Liver (tissue), 9 donors: ENCODE data around the gene GLYAT. TPM values are rescaled to one million over a fixed set of nuclear protein-coding genes. Genes with fewer than 3 reads are reported as not detected.

Source experiments
- DNase-seq: peaks from one replicate; pipeline ENCODE4 v3.0.0-alpha.2; 2017; ENCODE audit warnings: low spot score
- H3K27ac ChIP-seq, 2 donors: one replicate each; pipeline ENCODE4 v1.7.0; 2013; ENCODE audit warnings: inconsistent platforms in 2 of 2, low read length in 2 of 2, control low read depth in 1 of 2, low read depth in 1 of 2, mild to moderate bottlenecking in 1 of 2
- H3K27me3 ChIP-seq, 4 donors: one replicate each; pipeline versions ENCODE4 v1.6.1 to v1.7.0; 2013; ENCODE audit warnings: low read length in 3 of 4, inconsistent platforms in 1 of 4, mild to moderate bottlenecking in 1 of 4, moderate library complexity in 1 of 4; ENCODE audit not compliant: control insufficient read depth in 4 of 4, insufficient read depth in 4 of 4
- H3K36me3 ChIP-seq, 4 donors: one replicate each; pipeline versions ENCODE4 v1.6.1 to v1.7.0; 2013; ENCODE audit warnings: low read length in 3 of 4, mild to moderate bottlenecking in 3 of 4, low read depth in 1 of 4, moderate library complexity in 1 of 4; ENCODE audit not compliant: control insufficient read depth in 4 of 4, insufficient read depth in 3 of 4
- H3K4me1 ChIP-seq, 4 donors: one replicate each; pipeline versions ENCODE4 v1.6.1 to v1.7.0; 2013; ENCODE audit warnings: low read length in 3 of 4, mild to moderate bottlenecking in 3 of 4, moderate library complexity in 1 of 4; ENCODE audit not compliant: control insufficient read depth in 4 of 4, insufficient read depth in 4 of 4
- H3K4me3 ChIP-seq, 3 donors: one replicate each; pipeline versions ENCODE4 v1.6.1 to v1.7.0; 2013; ENCODE audit warnings: low read length in 3 of 3, control low read depth in 1 of 3, low read depth in 1 of 3, mild to moderate bottlenecking in 1 of 3
- H3K9ac ChIP-seq, 2 donors: one replicate each; pipeline ENCODE4 v1.7.0; 2013; ENCODE audit warnings: low read length in 2 of 2, mild to moderate bottlenecking in 2 of 2, moderate library complexity in 2 of 2, control low read depth in 1 of 2, low read depth in 1 of 2
- H3K9me3 ChIP-seq, 4 donors: one replicate each; pipeline versions ENCODE4 v1.6.1 to v1.7.0; 2013; ENCODE audit warnings: low read length in 3 of 4; ENCODE audit not compliant: control insufficient read depth in 4 of 4
- CTCF ChIP-seq: fragments of 150-350 bp; IDR thresholded peaks from 2 replicates; pipeline ENCODE4 v1.5.1; 2017; ENCODE audit warnings: improper control_type of control experiment, low read depth, low read length; ENCODE audit not compliant: missing input control
- EGR1 ChIP-seq, 2 donors: IDR thresholded peaks; 2 replicates each; pipeline ENCODE4 v1.6.1; 2016 to 2018; ENCODE audit warnings: antibody characterized with exemption in 2 of 2, low read depth in 2 of 2
- FOXA1 ChIP-seq: IDR thresholded peaks from 2 replicates; pipeline ENCODE4 v1.6.1; 2016; ENCODE audit warnings: antibody characterized with exemption
- GABPA ChIP-seq, 2 donors: IDR thresholded peaks in 1 of 2; conservative IDR thresholded peaks in 1 of 2; 2 replicates each; pipeline ENCODE4 v1.6.1; 2016; ENCODE audit warnings: antibody characterized with exemption in 2 of 2, mild to moderate bottlenecking in 1 of 2, moderate library complexity in 1 of 2
- HNF4A ChIP-seq, 2 donors: conservative IDR thresholded peaks; 2 replicates each; pipeline ENCODE4 v1.6.1; 2016; ENCODE audit warnings: antibody characterized with exemption in 2 of 2, mild to moderate bottlenecking in 2 of 2
- JUND ChIP-seq, 2 donors: IDR thresholded peaks; 2 replicates each; pipeline ENCODE4 v1.6.1; 2016; ENCODE audit warnings: antibody characterized with exemption in 2 of 2
- MAX ChIP-seq: IDR thresholded peaks from 2 replicates; pipeline ENCODE4 v1.6.1; 2016; ENCODE audit warnings: antibody characterized with exemption
- NR2F2 ChIP-seq: IDR thresholded peaks from 2 replicates; pipeline ENCODE4 v1.6.1; 2016; ENCODE audit warnings: antibody characterized with exemption
- RAD21 ChIP-seq, 2 donors: IDR thresholded peaks; 2 replicates each; pipeline ENCODE4 v1.6.1; 2016; ENCODE audit warnings: antibody characterized with exemption in 2 of 2, mild to moderate bottlenecking in 2 of 2
- RXRA ChIP-seq, 2 donors: IDR thresholded peaks; 2 replicates each; pipeline ENCODE4 v1.6.1; 2017 to 2018; ENCODE audit warnings: antibody characterized with exemption in 2 of 2, mild to moderate bottlenecking in 1 of 2
- SP1 ChIP-seq: IDR thresholded peaks from 2 replicates; pipeline ENCODE4 v1.6.1; 2018; ENCODE audit warnings: antibody characterized with exemption, mild to moderate bottlenecking
- WGBS: extraction: QIAGEN DNeasy Blood & Tissue Kit; methylation state at CpG from one replicate; pipeline ENCODE4 v1.1.7; 2013; 5-methylcytosine and 5-hydroxymethylcytosine counted together
- polyA plus RNA-seq, 2 donors: library from polyadenylated mRNA; stranded (reverse) in 1 of 2; unstranded in 1 of 2; fragments of 200-250 nt in 1 of 2; fragments of >200 nt in 1 of 2; fragmentation: Nextera tagmentation in 1 of 2; extraction: Ambion mirVana in 1 of 2; gene quantifications; one replicate each; pipeline versions ENCODE4 v1.2.1 to v1.2.3, GENCODE V29; 2013 to 2015
- total RNA-seq, 2 donors: library from RNA; depleted of rRNA; stranded (reverse); fragments of >200 nt; gene quantifications; one replicate each; pipeline ENCODE4 v1.2.3, GENCODE V29; 2014
- TF ChIP-seq, protein P1 (sequence below): IDR thresholded peaks from 2 replicates; pipeline ENCODE4 v1.6.1; 2016; ENCODE audit warnings: antibody characterized with exemption, mild to moderate bottlenecking
- TF ChIP-seq, protein P2 (sequence below): IDR thresholded peaks from 2 replicates; pipeline ENCODE4 v1.6.1; 2016; ENCODE audit warnings: antibody characterized with exemption
- donor health status: healthy.
- donor health status: healthy.
- donor health status: healthy.
- donor health status: healthy.
- donor health status: healthy.

The GLYAT gene
- total and polyA plus RNA-seq, 4 donors, result 5.6 to 181 (median 110) TPM

DNA sequence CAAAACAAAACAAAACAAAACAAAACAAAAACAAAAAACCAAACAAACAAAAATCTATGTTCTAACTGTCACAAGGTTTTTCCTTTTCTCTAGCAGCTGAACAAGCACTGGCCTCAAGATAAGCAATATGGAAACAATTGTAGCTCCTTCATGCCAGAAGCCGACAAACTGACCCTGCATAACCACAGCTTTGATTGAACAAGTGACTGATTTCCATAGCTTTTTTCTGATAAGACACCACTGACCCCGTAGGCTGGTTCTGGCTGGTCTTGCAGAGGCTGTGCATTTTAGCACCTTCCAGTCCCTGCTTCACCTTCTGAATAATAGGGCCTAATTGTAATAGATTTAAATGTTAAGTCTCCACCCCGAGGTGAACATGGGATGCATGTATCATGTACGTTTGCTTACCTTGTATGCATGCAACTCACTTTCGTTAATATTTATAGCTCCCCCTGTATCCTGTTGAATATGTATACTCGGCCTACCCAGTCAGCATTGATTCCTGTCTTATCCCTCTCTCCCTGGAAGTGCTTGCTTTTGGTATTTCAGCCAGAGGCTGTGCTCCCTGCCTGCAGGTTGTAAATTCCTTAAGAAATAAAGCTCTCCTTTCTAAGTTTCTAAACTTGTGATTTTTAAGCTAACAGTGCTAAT, 59.6 kb downstream of the GLYAT start:
- Histone ChIP-seq H3K4me1 (peaks cover 3 to 16% (median 10%) of the 10 kb centered on the region in 4 donors), H3K36me3 (no peaks in the 10 kb centered on the region), H3K27ac (no peak overlapping the region), H3K27me3 (no peaks in the 10 kb centered on the region), H3K9ac (no peak overlapping the region), H3K9me3 (no peaks in the 10 kb centered on the region), H3K4me3 (no peak overlapping the region)
- no peak for DNase-seq
- WGBS, result 87% methylated on average over 6 of the region's 6 CpGs
- no peak for TF ChIP-seq EGR1 (IDR thresholded peaks at IDR 0.05; ENCODE audit: low read depth in 2 of 2)
- no peak for TF ChIP-seq RXRA (IDR thresholded peaks at IDR 0.05)
- TF ChIP-seq GABPA (IDR thresholded peaks at IDR 0.05 in 1 of 2, conservative IDR thresholded peaks at IDR 0.05 in 1 of 2), result no peak
- no peak for TF ChIP-seq MAX
- TF ChIP-seq RAD21 (IDR thresholded peaks at IDR 0.05), result no peak
- TF ChIP-seq NR2F2, result no peak
- no peak for TF ChIP-seq HNF4A (conservative IDR thresholded peaks at IDR 0.05)
- TF ChIP-seq FOXA1, result no peak
- TF ChIP-seq JUND (IDR thresholded peaks at IDR 0.05), result no peak
- TF ChIP-seq CTCF, result no peak
- TF ChIP-seq, protein P1, sequence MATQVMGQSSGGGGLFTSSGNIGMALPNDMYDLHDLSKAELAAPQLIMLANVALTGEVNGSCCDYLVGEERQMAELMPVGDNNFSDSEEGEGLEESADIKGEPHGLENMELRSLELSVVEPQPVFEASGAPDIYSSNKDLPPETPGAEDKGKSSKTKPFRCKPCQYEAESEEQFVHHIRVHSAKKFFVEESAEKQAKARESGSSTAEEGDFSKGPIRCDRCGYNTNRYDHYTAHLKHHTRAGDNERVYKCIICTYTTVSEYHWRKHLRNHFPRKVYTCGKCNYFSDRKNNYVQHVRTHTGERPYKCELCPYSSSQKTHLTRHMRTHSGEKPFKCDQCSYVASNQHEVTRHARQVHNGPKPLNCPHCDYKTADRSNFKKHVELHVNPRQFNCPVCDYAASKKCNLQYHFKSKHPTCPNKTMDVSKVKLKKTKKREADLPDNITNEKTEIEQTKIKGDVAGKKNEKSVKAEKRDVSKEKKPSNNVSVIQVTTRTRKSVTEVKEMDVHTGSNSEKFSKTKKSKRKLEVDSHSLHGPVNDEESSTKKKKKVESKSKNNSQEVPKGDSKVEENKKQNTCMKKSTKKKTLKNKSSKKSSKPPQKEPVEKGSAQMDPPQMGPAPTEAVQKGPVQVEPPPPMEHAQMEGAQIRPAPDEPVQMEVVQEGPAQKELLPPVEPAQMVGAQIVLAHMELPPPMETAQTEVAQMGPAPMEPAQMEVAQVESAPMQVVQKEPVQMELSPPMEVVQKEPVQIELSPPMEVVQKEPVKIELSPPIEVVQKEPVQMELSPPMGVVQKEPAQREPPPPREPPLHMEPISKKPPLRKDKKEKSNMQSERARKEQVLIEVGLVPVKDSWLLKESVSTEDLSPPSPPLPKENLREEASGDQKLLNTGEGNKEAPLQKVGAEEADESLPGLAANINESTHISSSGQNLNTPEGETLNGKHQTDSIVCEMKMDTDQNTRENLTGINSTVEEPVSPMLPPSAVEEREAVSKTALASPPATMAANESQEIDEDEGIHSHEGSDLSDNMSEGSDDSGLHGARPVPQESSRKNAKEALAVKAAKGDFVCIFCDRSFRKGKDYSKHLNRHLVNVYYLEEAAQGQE, result no peak
- TF ChIP-seq, protein P2, sequence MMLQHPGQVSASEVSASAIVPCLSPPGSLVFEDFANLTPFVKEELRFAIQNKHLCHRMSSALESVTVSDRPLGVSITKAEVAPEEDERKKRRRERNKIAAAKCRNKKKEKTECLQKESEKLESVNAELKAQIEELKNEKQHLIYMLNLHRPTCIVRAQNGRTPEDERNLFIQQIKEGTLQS, result no peak

- no peaks in the 10 kb centered on the region for H3K36me3 ChIP-seq
- 91% methylated on average over 5 of the region's 5 CpGs for WGBS
- TF ChIP-seq SP1 (no peak), CTCF (no peak), JUND (IDR thresholded peaks at IDR 0.05) (no peak), MAX (no peak), HNF4A (conservative IDR thresholded peaks at IDR 0.05) (no peak), FOXA1 (no peak), RAD21 (IDR thresholded peaks at IDR 0.05) (no peak)
- TF ChIP-seq, protein P1, result no peak
- TF ChIP-seq, protein P2, result no peak
Observed at GRCh38 chr11:58659910-58660570, 71.7 kb downstream of the GLYAT start.

More at GRCh38 chr11:58659910-58660570, 71.7 kb downstream of the GLYAT start:
- Histone ChIP-seq H3K27ac (no peak overlapping the region), H3K27me3 (no peaks in the 10 kb centered on the region), H3K4me1 (no peaks in the 10 kb centered on the region), H3K9me3 (no peaks in the 10 kb centered on the region), H3K9ac (no peak overlapping the region), H3K4me3 (no peak overlapping the region)
- no peak for DNase-seq
